GM19328 (cell line): ENCODE measurements around the gene MYLK4.

ENCODE experiments used
- ATAC-seq: cut with Tn5 transposase; IDR thresholded peaks from one replicate; pipeline ENCODE4 v1.9.1; 2021; ENCODE audit warnings: mild to moderate bottlenecking, moderate library complexity; ENCODE audit not compliant: unreplicated experiment

MYLK4 gene

GRCh38 chr6:2737885-2738284, 12.8 kb downstream of the MYLK4 start:
- ATAC-seq, result no peak

GRCh38 chr6:2734488-2735166, 16.1 kb downstream of the MYLK4 start:
- no peak for ATAC-seq

GRCh38 chr6:2733736-2734480, 16.8 kb downstream of the MYLK4 start:
- ATAC-seq, result no peak

GRCh38 chr6:2733324-2733723, 17.4 kb downstream of the MYLK4 start:
- ATAC-seq, result peak; percentile 81

GRCh38 chr6:2732503-2733089, 18.1 kb downstream of the MYLK4 start:
- ATAC-seq, result no peak

- ATAC-seq, result no peak
These were observed 19.3 kb downstream of the MYLK4 start for GRCh38 chr6:2731281-2731909.

GRCh38 chr6:2730353-2731107, 20.2 kb downstream of the MYLK4 start:
- no peak for ATAC-seq

- no peak for ATAC-seq
These were observed 20.8 kb downstream of the MYLK4 start for GRCh38 chr6:2729921-2730320.

- ATAC-seq, result no peak
These were observed 24.6 kb downstream of the MYLK4 start for GRCh38 chr6:2725999-2726567.

- no peak for ATAC-seq
These were observed 25.2 kb downstream of the MYLK4 start for GRCh38 chr6:2725364-2725988.

- ATAC-seq, result no peak
These were observed 29.5 kb downstream of the MYLK4 start for GRCh38 chr6:2721219-2721618.

- ATAC-seq, result no peak
These were observed 31.6 kb downstream of the MYLK4 start for GRCh38 chr6:2719093-2719455.

GRCh38 chr6:2718334-2719092, 32.2 kb downstream of the MYLK4 start:
- ATAC-seq, result no peak

- no peak for ATAC-seq
These were observed 33.6 kb downstream of the MYLK4 start for GRCh38 chr6:2716936-2717700.

- ATAC-seq, result no peak
These were observed 35.0 kb downstream of the MYLK4 start for GRCh38 chr6:2715737-2716136.

- ATAC-seq, result no peak
These were observed 36.4 kb downstream of the MYLK4 start for GRCh38 chr6:2714111-2714895.

- ATAC-seq, result no peak
These were observed 37.1 kb downstream of the MYLK4 start for GRCh38 chr6:2713473-2714110.

GRCh38 chr6:2712102-2712501, 38.6 kb downstream of the MYLK4 start:
- ATAC-seq, result no peak
